ENCODE results near the gene CPA1. TPM values are rescaled to one million over a fixed set of nuclear protein-coding genes. Genes with fewer than 3 reads are reported as not detected.

The CPA1 gene
- total and polyA plus RNA-seq, 9 of the 15 experiments (the other 6 are each of a cell fraction or from before 2014, with no cell fraction given) = 6.5 TPM; not detected in 8

DNA sequence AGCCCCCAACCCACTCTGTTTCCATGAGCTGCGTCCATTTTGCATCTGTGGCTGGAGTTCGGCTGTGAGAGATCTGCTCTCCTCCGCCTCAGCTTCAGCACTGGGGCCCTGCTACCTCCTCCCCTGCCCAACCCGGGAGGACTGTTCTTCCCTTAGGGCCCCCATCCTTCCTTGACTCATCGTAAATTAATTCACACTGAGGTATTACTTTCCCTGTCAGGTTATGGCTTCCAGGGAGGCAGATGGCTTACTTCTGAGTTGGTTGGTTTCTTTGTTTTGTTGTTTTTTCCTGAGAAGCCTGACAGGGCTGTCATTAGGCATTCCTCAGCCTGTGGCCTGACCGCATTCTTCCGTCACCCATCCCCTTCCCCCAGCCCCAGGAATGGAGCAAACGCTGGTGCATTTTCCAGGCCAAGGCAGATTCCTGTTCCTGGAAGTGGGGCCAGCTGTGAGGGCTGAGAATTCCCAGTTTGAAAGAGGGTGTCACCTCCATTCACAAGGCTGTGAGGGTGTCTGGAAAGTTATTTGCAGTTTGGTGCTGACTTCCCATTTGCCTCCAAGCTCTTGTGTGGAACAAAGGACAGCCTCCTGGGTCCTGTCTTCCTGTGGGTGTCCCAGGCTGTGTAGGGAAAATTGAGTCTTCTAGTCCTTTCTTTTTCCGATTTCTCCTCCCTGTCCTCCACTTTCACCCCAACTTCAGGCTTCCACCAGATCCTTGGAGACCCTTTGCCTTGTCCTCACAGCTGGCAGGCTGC, 24.0 kb upstream of the CPA1 start:
- Histone ChIP-seq H3K4me3 (no peak overlapping the region), H3K36me3 (ENCODE audit: control insufficient read depth, insufficient read depth, low read length) (no peaks in the 10 kb centered on the region), H3K9me3 (replicated peaks; ENCODE audit: control insufficient read depth, insufficient read depth, low read depth, low read length) (peaks cover 5% of the 10 kb centered on the region; the same call in 1 of the 2 replicates), H3K27ac (ENCODE audit: extremely low read depth, low read depth, low read length) (no peak overlapping the region), H4K20me1 (replicated peaks; ENCODE audit: control insufficient read depth, insufficient read depth, low read length) (no peaks in the 10 kb centered on the region), H3K4me1 (replicated peaks in 1 of 2; ENCODE audit: control insufficient read depth in 2 of 2, insufficient read depth in 2 of 2, low read length in 2 of 2) (no peaks in the 10 kb centered on the region; a peak in 1 of 5 replicates), H3K27me3 (ENCODE audit: control insufficient read depth in 2 of 2, insufficient read depth in 2 of 2, low read length in 2 of 2) (peaks cover 11 to 48% of the 10 kb centered on the region in 2 experiments), H3K4me2 (ENCODE audit: insufficient read depth, low read length) (no peak overlapping the region), H3K9me1 (ENCODE audit: control insufficient read depth, insufficient read depth, low read length) (no peaks in the 10 kb centered on the region), H2AFZ (ENCODE audit: low read depth, low read length) (no peak overlapping the region; the same call in 1 of the 2 replicates), H3K9ac (ENCODE audit: insufficient read depth in 1 of 2, low read depth in 2 of 2, low read length in 2 of 2) (no peak overlapping the region), H3K79me2 (ENCODE audit: control insufficient read depth, insufficient read depth, low read length) (no peaks in the 10 kb centered on the region)
- DNase-seq (ENCODE audit: extremely low read depth in 1 of 4, low spot score in 3 of 4) (no peak), FAIRE-seq (peak; percentile 6), ATAC-seq (peak; percentile 19; the same call in 2 of the 3 replicates)
- WGBS (ENCODE audit: insufficient coverage, low coverage, missing lambda C conversion rate) = 20% methylated on average over 9 of the region's 9 CpGs
- BruUV-seq (replicated peaks) = no TSS peak
- intact Hi-C loops (cut with micrococcal nuclease) = no loop called here
- CTCF ChIA-PET (ENCODE audit: low intra/inter-chr PET ratio) = interaction anchor here (0.6 kb wide), 1 partner anchor 1719 kb away, joined by 4 read pairs; no protein-coding TSS in a partner anchor
- in situ Hi-C loops (cut with MboI) = no loop called here
- POLR2A ChIA-PET = interaction anchor here (0.7 to 1.9 kb wide), 4 partner anchors 9 to 286 kb away, joined by 3 to 8 read pairs (median 4); partner anchors contain the start of genes CPA5 and KLHDC10
- no peak for TF ChIP-seq HNRNPH1 (optimal IDR thresholded peaks at IDR 0.05; ENCODE audit: low read depth, low read length)
- TF ChIP-seq, protein P1, sequence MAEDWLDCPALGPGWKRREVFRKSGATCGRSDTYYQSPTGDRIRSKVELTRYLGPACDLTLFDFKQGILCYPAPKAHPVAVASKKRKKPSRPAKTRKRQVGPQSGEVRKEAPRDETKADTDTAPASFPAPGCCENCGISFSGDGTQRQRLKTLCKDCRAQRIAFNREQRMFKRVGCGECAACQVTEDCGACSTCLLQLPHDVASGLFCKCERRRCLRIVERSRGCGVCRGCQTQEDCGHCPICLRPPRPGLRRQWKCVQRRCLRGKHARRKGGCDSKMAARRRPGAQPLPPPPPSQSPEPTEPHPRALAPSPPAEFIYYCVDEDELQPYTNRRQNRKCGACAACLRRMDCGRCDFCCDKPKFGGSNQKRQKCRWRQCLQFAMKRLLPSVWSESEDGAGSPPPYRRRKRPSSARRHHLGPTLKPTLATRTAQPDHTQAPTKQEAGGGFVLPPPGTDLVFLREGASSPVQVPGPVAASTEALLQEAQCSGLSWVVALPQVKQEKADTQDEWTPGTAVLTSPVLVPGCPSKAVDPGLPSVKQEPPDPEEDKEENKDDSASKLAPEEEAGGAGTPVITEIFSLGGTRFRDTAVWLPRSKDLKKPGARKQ (CRISPR knock-in tag; IDR thresholded peaks at IDR 0.05) = no peak
- 0 out of 4 replicates have a peak, but pooled peaks of 1 of the 2 experiments have one; percentile 16 for TF ChIP-seq FOXA3 (CRISPR knock-in tag; conservative IDR thresholded peaks at IDR 0.05 in 1 of 2, IDR thresholded peaks at IDR 0.05 in 1 of 2)
- TF ChIP-seq, protein P2, sequence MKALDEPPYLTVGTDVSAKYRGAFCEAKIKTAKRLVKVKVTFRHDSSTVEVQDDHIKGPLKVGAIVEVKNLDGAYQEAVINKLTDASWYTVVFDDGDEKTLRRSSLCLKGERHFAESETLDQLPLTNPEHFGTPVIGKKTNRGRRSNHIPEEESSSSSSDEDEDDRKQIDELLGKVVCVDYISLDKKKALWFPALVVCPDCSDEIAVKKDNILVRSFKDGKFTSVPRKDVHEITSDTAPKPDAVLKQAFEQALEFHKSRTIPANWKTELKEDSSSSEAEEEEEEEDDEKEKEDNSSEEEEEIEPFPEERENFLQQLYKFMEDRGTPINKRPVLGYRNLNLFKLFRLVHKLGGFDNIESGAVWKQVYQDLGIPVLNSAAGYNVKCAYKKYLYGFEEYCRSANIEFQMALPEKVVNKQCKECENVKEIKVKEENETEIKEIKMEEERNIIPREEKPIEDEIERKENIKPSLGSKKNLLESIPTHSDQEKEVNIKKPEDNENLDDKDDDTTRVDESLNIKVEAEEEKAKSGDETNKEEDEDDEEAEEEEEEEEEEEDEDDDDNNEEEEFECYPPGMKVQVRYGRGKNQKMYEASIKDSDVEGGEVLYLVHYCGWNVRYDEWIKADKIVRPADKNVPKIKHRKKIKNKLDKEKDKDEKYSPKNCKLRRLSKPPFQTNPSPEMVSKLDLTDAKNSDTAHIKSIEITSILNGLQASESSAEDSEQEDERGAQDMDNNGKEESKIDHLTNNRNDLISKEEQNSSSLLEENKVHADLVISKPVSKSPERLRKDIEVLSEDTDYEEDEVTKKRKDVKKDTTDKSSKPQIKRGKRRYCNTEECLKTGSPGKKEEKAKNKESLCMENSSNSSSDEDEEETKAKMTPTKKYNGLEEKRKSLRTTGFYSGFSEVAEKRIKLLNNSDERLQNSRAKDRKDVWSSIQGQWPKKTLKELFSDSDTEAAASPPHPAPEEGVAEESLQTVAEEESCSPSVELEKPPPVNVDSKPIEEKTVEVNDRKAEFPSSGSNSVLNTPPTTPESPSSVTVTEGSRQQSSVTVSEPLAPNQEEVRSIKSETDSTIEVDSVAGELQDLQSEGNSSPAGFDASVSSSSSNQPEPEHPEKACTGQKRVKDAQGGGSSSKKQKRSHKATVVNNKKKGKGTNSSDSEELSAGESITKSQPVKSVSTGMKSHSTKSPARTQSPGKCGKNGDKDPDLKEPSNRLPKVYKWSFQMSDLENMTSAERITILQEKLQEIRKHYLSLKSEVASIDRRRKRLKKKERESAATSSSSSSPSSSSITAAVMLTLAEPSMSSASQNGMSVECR (CRISPR knock-in tag; IDR thresholded peaks at IDR 0.05) = 0 out of 2 replicates have a peak, but pooled peaks have one; percentile 21
- TF ChIP-seq KAT8 (IDR thresholded peaks at IDR 0.05; ENCODE audit: low read depth) = no peak
- TF ChIP-seq, protein P3, sequence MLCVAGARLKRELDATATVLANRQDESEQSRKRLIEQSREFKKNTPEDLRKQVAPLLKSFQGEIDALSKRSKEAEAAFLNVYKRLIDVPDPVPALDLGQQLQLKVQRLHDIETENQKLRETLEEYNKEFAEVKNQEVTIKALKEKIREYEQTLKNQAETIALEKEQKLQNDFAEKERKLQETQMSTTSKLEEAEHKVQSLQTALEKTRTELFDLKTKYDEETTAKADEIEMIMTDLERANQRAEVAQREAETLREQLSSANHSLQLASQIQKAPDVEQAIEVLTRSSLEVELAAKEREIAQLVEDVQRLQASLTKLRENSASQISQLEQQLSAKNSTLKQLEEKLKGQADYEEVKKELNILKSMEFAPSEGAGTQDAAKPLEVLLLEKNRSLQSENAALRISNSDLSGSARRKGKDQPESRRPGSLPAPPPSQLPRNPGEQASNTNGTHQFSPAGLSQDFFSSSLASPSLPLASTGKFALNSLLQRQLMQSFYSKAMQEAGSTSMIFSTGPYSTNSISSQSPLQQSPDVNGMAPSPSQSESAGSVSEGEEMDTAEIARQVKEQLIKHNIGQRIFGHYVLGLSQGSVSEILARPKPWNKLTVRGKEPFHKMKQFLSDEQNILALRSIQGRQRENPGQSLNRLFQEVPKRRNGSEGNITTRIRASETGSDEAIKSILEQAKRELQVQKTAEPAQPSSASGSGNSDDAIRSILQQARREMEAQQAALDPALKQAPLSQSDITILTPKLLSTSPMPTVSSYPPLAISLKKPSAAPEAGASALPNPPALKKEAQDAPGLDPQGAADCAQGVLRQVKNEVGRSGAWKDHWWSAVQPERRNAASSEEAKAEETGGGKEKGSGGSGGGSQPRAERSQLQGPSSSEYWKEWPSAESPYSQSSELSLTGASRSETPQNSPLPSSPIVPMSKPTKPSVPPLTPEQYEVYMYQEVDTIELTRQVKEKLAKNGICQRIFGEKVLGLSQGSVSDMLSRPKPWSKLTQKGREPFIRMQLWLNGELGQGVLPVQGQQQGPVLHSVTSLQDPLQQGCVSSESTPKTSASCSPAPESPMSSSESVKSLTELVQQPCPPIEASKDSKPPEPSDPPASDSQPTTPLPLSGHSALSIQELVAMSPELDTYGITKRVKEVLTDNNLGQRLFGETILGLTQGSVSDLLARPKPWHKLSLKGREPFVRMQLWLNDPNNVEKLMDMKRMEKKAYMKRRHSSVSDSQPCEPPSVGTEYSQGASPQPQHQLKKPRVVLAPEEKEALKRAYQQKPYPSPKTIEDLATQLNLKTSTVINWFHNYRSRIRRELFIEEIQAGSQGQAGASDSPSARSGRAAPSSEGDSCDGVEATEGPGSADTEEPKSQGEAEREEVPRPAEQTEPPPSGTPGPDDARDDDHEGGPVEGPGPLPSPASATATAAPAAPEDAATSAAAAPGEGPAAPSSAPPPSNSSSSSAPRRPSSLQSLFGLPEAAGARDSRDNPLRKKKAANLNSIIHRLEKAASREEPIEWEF (CRISPR knock-in tag; IDR thresholded peaks at IDR 0.05) = no peak

Data from K562 (cell line).